Fibroblast of lung (primary cell): ENCODE data around the gene CCDC154.

ENCODE experiments used
- EZH2 ChIP-seq: IDR thresholded peaks from 2 replicates; pipeline ENCODE4 v1.5.1; 2012; ENCODE audit warnings: low read length, control low read depth, mild to moderate bottlenecking; ENCODE audit errors: missing control alignments
- TF ChIP-seq, protein P1 (sequence below), 2 donors: IDR thresholded peaks in 1 of 2; conservative IDR thresholded peaks in 1 of 2; 1 replicate in 1 of 2; 2 replicates in 1 of 2; pipeline ENCODE4 v1.5.1; 2011 to 2012; ENCODE audit warnings: low read length in 2 of 2, control low read depth in 1 of 2, inconsistent platforms in 1 of 2, low read depth in 1 of 2, mild to moderate bottlenecking in 1 of 2

GRCh38 chr16:1492082-1492922 is 47.9 kb upstream of the CCDC154 start:
- TF ChIP-seq, protein P1, sequence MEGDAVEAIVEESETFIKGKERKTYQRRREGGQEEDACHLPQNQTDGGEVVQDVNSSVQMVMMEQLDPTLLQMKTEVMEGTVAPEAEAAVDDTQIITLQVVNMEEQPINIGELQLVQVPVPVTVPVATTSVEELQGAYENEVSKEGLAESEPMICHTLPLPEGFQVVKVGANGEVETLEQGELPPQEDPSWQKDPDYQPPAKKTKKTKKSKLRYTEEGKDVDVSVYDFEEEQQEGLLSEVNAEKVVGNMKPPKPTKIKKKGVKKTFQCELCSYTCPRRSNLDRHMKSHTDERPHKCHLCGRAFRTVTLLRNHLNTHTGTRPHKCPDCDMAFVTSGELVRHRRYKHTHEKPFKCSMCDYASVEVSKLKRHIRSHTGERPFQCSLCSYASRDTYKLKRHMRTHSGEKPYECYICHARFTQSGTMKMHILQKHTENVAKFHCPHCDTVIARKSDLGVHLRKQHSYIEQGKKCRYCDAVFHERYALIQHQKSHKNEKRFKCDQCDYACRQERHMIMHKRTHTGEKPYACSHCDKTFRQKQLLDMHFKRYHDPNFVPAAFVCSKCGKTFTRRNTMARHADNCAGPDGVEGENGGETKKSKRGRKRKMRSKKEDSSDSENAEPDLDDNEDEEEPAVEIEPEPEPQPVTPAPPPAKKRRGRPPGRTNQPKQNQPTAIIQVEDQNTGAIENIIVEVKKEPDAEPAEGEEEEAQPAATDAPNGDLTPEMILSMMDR (conservative IDR thresholded peaks at IDR 0.05 in 1 of 2, IDR thresholded peaks at IDR 0.05 in 1 of 2; ENCODE audit: low read depth in 1 of 2, low read length in 2 of 2), result no peak
- TF ChIP-seq EZH2, result no peak
